Fibroblast of villous mesenchyme (primary cell): ENCODE measurements around the gene PXMP4. TPM values are rescaled to one million over a fixed set of nuclear protein-coding genes. Genes with fewer than 3 reads are reported as not detected.
"Not testable (repeated sequence)": the region's sequence is repeated elsewhere in the genome, so short reads cannot be mapped to it uniquely, and the experiment has no call there.

Experiments
- DNase-seq: peaks from one replicate; pipeline ENCODE4 v3.0.0-alpha.2; 2010; ENCODE audit warnings: low read depth
- H3K4me3 ChIP-seq: 2 replicates; pipeline ENCODE4 v1.5.1; 2011; ENCODE audit warnings: low read depth, mild to moderate bottlenecking, low read length
- CTCF ChIP-seq: IDR thresholded peaks from 2 replicates; pipeline ENCODE4 v1.5.1; 2012; ENCODE audit warnings: low read depth, mild to moderate bottlenecking, low read length; ENCODE audit not compliant: insufficient read depth
- total RNA-seq: library from RNA; depleted of rRNA; stranded (reverse); fragments of >200 nt; gene quantifications from 2 replicates; pipeline ENCODE4 v1.2.3, GENCODE V29; 2012

The PXMP4 gene
- total RNA-seq, 1 donor, result 5.2 TPM

- no peak for DNase-seq
- no peak overlapping the region for H3K4me3 ChIP-seq
- no peak for TF ChIP-seq CTCF
Observed at GRCh38 chr20:33761698-33762250, 41.7 kb upstream of the PXMP4 start.

- no peak for DNase-seq
- H3K4me3 ChIP-seq, result no peak overlapping the region
- no peak for TF ChIP-seq CTCF
Observed at GRCh38 chr20:33757458-33757857, 37.3 kb upstream of the PXMP4 start.

- no peak for TF ChIP-seq CTCF
- H3K4me3 ChIP-seq, result no peak overlapping the region
- no peak for DNase-seq
Observed at GRCh38 chr20:33757046-33757445, 36.9 kb upstream of the PXMP4 start.

- H3K4me3 ChIP-seq, DNase-seq: not testable (repeated sequence)
Observed at GRCh38 chr20:33755936-33756490, 35.9 kb upstream of the PXMP4 start.

- no peak overlapping the region for H3K4me3 ChIP-seq
- TF ChIP-seq CTCF, result no peak
- DNase-seq, result no peak
Observed at GRCh38 chr20:33753763-33754162, 33.7 kb upstream of the PXMP4 start.

- no peak for DNase-seq
- H3K4me3 ChIP-seq, result no peak overlapping the region
- TF ChIP-seq CTCF, result no peak
Observed at GRCh38 chr20:33753143-33753542, 33.0 kb upstream of the PXMP4 start.

GRCh38 chr20:33751775-33752174, 31.7 kb upstream of the PXMP4 start:
- TF ChIP-seq CTCF, result no peak
- DNase-seq, result no peak
- no peak overlapping the region for H3K4me3 ChIP-seq
